ENCODE measurements around the gene LCOR.

Gene LCOR

DNA sequence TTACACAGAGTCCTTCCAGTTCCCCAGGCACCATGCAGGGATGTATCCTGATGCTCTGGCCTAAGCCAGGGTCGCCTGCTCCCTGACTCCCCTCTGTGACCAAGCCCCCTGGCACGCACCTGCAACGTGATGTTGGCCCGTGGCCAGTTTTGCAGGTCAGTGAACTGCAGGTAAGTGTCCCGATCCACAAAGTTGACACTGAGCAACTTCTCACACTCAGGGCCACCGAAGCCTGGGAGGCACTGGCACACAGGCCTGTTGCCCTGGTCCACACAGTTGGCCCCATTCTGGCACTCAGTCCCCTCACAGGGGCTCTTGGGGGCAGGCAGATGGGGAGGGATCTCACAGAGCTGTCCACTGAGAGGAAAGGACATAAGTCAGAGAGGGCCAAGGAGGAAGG lies 174.3 kb downstream of the LCOR start:
- TF ChIP-seq GATA2 (IDR thresholded peaks at IDR 0.05; ENCODE audit: low read depth, low read length): no peak
- no peak for TF ChIP-seq GATA3 (IDR thresholded peaks at IDR 0.05; ENCODE audit: low read depth, low read length)

DNA sequence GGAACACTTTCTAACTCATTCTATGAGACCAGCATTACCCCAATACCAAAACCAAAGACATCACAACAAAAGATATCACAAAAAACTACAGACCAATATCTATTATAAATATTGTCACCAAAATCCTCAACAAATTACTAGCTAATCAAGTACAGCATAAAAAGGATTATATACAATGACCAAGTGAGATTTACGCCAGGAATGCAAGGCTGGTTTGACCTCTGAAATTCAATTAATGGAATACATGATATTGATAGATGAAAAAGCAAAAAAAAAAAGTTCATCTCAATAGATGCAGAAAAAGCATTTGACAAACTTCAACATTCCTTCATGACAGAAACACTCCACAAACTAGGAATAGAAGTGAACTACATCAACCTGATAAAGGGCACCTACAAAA lies 175.3 kb downstream of the LCOR start:
- TF ChIP-seq GATA2 (IDR thresholded peaks at IDR 0.05; ENCODE audit: low read depth, low read length): no peak
- TF ChIP-seq GATA3 (IDR thresholded peaks at IDR 0.05; ENCODE audit: low read depth, low read length): no peak

DNA sequence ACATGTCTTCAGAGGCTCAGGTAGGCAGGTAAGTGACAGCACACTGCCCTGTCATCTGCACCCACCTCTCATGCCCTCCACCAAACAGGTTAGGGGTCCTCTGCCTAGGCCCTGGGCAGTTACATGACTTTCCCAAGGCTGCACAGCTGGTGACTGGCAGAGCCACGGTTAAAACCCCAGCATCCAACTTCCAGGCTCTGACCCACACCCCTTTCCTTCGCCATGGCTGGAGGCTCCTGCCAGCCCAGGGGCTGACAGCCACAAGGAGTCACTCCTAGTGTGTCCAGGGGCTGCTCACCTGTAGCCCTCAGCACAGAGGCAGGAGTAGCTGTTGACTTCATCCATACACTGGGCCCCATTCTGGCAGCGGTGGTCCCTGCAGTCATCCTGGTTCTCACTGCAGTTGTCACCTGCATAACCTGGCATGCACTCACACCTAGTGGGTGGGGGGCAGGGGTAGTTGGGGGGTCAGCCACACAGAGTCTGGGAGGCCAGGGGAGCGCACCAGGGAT lies 178.7 kb downstream of the LCOR start:
- TF ChIP-seq GATA2 (IDR thresholded peaks at IDR 0.05; ENCODE audit: low read depth, low read length) (no peak), GATA3 (IDR thresholded peaks at IDR 0.05; ENCODE audit: low read depth, low read length) (no peak)

DNA sequence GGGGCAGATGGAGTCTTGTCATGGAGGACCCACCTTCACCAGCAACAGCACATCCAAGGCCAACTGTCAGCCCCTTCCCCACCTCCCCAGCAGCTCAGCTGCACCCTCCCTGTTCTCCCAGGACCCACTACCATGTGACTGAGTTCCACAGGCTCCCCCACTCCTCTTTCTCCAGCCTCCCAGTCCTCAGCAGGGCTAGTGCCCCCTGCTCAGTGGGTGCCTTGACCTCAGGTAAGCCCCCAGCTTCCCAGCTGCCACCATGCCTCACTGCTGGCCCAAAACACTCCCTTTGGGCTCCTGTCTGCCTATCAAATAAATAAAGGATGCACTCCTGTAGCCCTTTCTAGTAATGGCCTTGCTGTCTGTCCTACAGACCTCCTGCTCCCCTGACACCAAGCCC lies 179.3 kb downstream of the LCOR start:
- TF ChIP-seq GATA2 (IDR thresholded peaks at IDR 0.05; ENCODE audit: low read depth, low read length) (no peak), GATA3 (IDR thresholded peaks at IDR 0.05; ENCODE audit: low read depth, low read length) (no peak)

DNA sequence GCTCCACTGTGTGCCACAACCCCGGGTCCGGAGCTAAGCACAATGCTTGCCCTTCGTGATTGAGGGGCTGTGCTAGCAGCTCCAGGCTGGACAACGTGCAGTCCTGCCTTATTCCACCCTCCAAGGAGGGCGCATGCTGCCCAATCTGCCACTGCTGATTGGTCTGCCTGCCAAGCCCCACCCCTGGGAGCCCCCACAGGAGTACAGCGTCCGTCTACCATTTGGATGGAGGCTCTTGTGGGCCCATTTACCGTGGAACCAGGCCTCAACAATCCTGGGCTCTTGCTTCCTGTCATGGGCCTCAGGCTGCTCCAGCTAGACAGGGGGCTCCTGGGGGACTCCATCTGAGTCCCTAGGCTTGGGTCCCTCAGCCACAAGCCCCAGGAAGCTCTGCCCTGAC lies 180.4 kb downstream of the LCOR start:
- TF ChIP-seq GATA2 (IDR thresholded peaks at IDR 0.05; ENCODE audit: low read depth, low read length) (no peak), GATA3 (IDR thresholded peaks at IDR 0.05; ENCODE audit: low read depth, low read length) (no peak)

DNA sequence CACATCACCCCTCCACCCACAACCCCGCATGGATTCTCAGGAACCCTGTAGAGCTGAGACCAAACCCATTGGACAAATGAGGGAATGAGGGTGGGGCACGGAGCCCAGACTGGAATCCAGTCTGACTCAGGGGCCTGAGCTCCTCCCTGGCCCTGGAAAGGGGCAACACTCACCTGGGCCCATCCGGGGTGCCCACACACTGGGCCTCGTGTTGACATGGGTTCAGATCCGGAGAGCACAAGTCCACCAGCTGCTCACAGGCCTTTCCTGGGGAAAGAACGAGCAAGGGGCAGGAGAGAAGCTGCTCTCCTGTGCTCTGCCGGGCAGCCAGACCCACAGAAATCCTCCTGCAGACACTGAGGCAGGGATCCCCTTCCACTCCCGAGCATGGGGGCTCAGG lies 181.5 kb downstream of the LCOR start:
- TF ChIP-seq GATA2 (IDR thresholded peaks at IDR 0.05; ENCODE audit: low read depth, low read length) (no peak), GATA3 (IDR thresholded peaks at IDR 0.05; ENCODE audit: low read depth, low read length) (no peak)

DNA sequence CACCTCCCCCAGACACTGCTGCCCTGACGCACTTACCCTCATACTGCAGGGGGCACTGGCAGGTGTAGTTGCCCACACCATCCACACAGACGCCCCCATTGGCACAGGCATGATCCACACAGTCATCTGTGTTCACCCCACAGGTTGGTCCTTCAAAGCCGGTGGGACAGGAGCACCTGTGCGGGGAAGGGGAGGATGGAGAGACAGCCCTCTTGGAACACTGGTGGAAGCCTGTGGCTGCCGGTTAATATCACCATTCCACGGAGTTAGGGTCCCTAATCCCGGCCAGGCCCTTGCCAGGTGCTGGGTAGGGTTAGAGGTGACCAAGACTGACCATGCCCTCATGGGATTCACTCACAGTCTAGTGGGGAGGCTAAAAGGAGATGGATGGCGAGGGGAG lies 181.9 kb downstream of the LCOR start:
- TF ChIP-seq GATA3 (IDR thresholded peaks at IDR 0.05; ENCODE audit: low read depth, low read length) (no peak), GATA2 (IDR thresholded peaks at IDR 0.05; ENCODE audit: low read depth, low read length) (no peak)

DNA sequence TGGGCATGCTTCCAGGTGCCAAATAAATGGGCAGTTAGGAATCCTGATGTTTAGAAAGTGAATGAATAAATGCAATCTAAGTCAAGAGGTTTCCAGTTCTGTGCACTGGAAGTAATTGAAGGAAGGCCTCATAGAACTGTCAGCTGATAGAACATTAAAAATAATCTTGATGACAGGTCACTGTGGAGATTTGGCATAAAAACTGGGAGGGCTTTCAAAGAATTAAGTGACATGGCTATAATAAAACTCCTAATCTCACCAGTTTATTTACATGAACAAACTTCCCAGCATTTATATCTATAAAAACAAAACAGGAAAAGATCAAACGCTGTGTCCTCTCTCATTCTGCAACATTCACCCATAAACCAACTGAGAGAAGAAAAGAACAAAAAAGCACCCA lies 183.1 kb downstream of the LCOR start:
- TF ChIP-seq GATA3 (IDR thresholded peaks at IDR 0.05; ENCODE audit: low read depth, low read length) (no peak), GATA2 (IDR thresholded peaks at IDR 0.05; ENCODE audit: low read depth, low read length) (no peak)

DNA sequence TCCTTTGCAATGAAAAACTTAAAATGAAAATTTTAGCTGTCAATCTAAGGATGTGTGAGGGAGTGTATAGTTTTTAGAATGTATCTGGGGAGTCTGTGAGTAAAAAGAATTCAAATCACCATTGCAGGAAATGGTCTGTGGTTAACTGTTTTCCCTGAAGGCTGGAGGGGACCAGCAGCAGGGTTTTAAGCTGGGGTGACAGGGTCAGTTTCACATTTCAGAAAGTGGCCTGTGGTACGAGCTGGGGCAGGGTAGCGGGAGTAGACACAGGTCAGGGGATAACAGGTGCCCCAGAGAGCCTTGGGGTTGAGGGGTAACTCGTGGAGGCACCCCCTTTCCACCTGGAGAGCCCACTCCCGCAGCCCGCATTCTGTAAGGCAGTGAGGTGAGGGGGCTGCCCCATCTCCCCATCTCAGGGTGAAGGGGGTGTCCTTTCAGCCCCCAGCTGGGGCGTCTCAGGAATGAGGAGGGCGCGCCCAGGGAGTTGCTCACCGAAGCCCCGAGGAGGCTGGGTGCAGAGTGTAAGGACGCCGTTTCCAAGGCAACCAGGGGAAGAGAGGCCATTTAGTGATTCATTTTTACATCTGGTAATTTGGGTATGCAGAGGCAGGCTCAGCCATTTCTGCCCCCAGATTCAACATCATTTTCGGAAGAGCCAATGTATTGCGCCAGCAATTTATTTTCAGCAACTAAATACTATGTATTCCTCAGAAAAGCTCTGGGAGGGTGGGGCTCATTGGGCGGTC lies 184.8 kb downstream of the LCOR start:
- TF ChIP-seq GATA2 (IDR thresholded peaks at IDR 0.05; ENCODE audit: low read depth, low read length): no peak
- no peak for TF ChIP-seq GATA3 (IDR thresholded peaks at IDR 0.05; ENCODE audit: low read depth, low read length)

DNA sequence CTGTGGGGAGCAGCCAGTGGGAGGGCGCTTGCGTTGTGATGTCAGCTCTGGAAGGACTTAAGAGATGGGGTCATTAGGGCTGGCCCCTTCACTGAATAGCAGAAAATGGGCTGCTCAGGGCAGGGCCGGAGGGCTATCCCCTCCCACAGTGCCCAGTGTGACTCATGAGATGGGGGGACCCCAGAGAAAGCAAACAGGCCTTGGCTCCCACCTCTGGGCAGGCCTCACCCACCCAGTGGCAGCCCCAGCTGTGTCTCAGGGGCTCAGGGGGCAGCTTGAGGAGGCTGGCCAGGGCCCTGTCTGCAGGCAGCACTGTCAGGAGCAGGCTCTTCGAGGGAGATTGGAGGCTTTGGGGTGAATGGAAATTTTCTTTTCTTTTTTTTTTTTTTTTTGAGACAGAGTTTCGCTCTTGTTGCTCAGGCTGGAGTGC lies 185.4 kb downstream of the LCOR start:
- TF ChIP-seq GATA2 (IDR thresholded peaks at IDR 0.05; ENCODE audit: low read depth, low read length): no peak
- no peak for TF ChIP-seq GATA3 (IDR thresholded peaks at IDR 0.05; ENCODE audit: low read depth, low read length)

DNA sequence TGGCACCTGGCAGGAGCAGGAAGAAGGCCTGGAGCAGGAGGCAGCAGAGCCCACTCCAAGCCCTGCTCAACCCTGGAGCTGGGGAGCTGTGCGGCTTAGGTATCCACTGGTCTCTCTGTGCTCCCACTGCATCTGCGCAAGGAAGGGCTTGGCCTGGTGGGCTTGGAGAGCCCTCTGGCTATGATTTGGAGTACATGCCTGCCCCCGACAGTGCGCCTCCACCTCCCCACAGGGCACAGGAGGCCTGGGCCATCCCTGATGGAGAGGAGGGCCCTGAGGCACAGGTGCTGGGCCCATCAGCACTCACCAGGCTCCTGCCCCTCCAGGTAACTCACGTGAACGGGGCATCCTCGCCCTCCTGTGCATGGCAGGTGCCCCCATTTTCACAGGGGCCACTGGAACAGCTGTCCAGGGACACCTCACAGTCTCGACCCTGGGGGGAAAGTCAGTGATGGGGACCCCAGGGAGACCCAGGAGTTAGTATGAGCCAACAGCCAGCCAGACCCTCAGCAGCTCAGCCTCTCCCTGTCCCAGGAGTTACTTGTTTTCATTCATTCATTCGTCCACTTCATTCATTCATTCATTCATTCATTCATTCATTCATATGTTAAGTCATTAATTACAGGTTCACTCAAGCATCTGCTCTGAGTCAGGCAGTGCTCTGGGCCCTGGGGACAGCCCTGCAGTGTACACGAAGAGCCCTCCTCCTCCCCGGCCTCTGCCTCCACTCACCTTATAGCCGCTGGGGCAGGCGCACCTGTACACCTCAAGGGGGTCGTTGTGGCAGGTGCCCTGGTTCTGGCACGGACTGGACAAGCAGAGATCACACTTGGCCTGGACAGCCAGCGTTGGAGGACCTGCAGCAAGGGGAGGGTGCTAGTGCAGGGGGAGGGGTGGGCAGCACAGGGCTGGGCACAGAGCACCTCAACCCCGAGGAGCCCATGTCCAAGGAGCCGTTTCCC lies 186.4 kb downstream of the LCOR start:
- TF ChIP-seq GATA2 (IDR thresholded peaks at IDR 0.05; ENCODE audit: low read depth, low read length) (no peak), GATA3 (IDR thresholded peaks at IDR 0.05; ENCODE audit: low read depth, low read length) (no peak)

DNA sequence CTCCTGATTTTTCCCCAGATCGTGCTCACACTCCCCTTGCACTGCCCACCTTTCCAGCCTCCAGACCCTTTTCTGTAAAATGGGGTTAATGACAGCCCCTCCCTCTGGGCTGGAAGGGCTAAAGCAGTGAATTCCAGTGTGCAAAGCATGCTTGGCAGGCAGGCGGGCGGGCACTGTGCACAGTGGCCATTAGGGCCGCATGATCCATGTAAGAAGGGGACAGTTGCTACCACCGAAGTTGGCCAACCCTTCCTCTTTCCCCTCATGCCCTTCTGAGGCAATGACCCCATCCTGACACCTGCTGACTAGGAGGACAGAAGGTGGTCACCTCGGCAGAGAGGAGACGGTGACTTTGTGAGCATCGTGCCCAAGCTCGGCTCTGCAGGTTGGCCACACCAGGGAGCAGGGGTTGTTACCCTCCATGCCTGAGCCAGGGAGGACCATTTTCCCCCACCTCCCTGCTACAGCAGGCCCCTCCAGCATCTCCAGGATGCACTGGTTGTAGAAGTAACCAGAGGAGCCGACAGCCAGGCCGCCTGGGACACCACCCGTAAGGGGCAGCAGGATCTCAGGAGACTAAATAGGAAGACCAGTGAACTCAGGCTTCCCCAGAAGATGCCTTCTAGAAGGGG lies 187.2 kb downstream of the LCOR start:
- TF ChIP-seq GATA3 (IDR thresholded peaks at IDR 0.05; ENCODE audit: low read depth, low read length): no peak
- no peak for TF ChIP-seq GATA2 (IDR thresholded peaks at IDR 0.05; ENCODE audit: low read depth, low read length)

DNA sequence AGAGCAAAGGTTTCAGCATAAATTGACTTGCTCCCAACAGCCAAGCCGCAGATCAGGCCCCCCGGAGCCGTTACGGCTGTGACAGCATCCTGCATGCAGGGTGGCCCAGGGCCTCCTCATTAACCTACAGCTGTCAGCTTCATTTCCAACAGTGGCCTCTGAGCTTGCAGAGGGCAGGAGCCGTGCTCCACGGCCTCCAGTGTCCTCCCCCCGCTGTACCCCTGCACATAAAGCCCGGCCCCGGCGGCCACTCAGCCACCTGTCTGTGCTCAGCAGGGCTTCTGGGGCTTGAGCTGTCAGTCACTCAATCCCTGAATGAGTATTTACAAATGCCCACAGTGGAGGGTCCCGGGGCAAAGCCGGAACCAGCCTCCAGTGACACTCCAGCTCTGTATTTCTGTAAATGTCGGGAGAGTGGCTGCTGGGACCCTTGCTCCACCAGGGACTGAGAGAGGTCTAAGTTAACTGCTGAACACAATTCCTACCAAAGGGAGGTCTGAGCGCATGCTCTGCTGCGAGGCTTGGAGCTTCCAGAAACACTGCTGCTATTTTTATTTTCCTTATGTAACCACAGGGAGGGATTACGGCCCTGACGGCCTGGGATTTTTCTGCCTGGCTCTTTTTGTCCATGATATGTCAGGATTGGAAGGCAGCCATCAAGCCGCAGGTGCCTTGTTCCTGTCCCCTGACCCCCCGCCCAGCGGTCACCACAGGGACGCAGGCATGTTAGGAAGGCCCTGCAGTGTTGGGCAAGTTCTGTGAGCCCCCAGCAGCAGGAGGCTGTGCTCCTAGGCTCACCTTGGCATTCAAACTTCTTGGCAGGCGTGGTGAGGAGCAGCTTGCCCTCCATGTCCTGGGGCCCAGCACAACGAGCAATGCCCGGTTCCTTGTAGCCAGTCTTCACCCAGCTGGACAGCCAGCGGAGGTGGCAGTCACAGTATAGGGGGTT lies 188.6 kb downstream of the LCOR start:
- no peak for TF ChIP-seq GATA2 (IDR thresholded peaks at IDR 0.05; ENCODE audit: low read depth, low read length)
- TF ChIP-seq GATA3 (IDR thresholded peaks at IDR 0.05; ENCODE audit: low read depth, low read length): no peak

Data from SH-SY5Y (cell line).